ENCODE data around the gene CD160.

The CD160 gene

GRCh38 chr1:145736191-145736590 lies 16.9 kb downstream of the CD160 start:
- ChIA-PET POLR2A (ENCODE audit: low non-redundant PET) (no interaction called here), CTCF (no interaction called here)
- DNase-seq (ENCODE audit: low spot score) = no peak
- TF ChIP-seq CTCF (conservative IDR thresholded peaks at IDR 0.05; ENCODE audit: low read depth) = no peak
- H3K27ac ChIP-seq = no peak overlapping the region

- POLR2A ChIA-PET (ENCODE audit: low non-redundant PET) = no interaction called here
Measured at GRCh38 chr1:145740269-145740668, 21.0 kb downstream of the CD160 start.

GRCh38 chr1:145747398-145748247 lies 28.3 kb downstream of the CD160 start:
- H3K27ac ChIP-seq = no peak overlapping the region
- TF ChIP-seq CTCF (conservative IDR thresholded peaks at IDR 0.05; ENCODE audit: low read depth) = no peak
- POLR2A ChIA-PET (ENCODE audit: low non-redundant PET) = no interaction called here
- CTCF ChIA-PET = no interaction called here
- DNase-seq (ENCODE audit: low spot score) = no peak

More at GRCh38 chr1:145740269-145740668, 21.0 kb downstream of the CD160 start:
- TF ChIP-seq CTCF (conservative IDR thresholded peaks at IDR 0.05; ENCODE audit: low read depth) = no peak
- CTCF ChIA-PET = no interaction called here
- no peak for DNase-seq (ENCODE audit: low spot score)
- H3K27ac ChIP-seq = no peak overlapping the region

- TF ChIP-seq CTCF (conservative IDR thresholded peaks at IDR 0.05; ENCODE audit: low read depth) = no peak
- H3K27ac ChIP-seq = no peak overlapping the region
- no peak for DNase-seq (ENCODE audit: low spot score)
- ChIA-PET POLR2A (ENCODE audit: low non-redundant PET) (no interaction called here), CTCF (no interaction called here)
Measured at GRCh38 chr1:145750426-145750825, 31.1 kb downstream of the CD160 start.

GRCh38 chr1:145751491-145752037 lies 32.3 kb downstream of the CD160 start:
- DNase-seq (ENCODE audit: low spot score) = peak; percentile 19
- ChIA-PET CTCF (interaction anchor here (0.6 kb wide), 3 partner anchors 12 to 76 kb away, joined by 3 to 5 read pairs (median 3); no protein-coding TSS in a partner anchor), POLR2A (ENCODE audit: low non-redundant PET) (no interaction called here)
- TF ChIP-seq CTCF (conservative IDR thresholded peaks at IDR 0.05; ENCODE audit: low read depth) = no peak
- H3K27ac ChIP-seq = peak overlapping the region; percentile 83

- no peak for DNase-seq (ENCODE audit: low spot score)
- TF ChIP-seq CTCF (conservative IDR thresholded peaks at IDR 0.05; ENCODE audit: low read depth) = no peak
- no peak overlapping the region for H3K27ac ChIP-seq
- POLR2A ChIA-PET (ENCODE audit: low non-redundant PET) = no interaction called here
- CTCF ChIA-PET = interaction anchor here (0.6 to 0.7 kb wide), 2 partner anchors 86 to 220 kb away, joined by 3 to 4 read pairs; no protein-coding TSS in a partner anchor
Measured at GRCh38 chr1:145757420-145757819, 38.1 kb downstream of the CD160 start.
